ENCODE data around the gene HEATR1.
"Not testable (repeated sequence)": the region's sequence is repeated elsewhere in the genome, so short reads cannot be mapped to it uniquely, and the experiment has no call there.

HEATR1 gene

DNA sequence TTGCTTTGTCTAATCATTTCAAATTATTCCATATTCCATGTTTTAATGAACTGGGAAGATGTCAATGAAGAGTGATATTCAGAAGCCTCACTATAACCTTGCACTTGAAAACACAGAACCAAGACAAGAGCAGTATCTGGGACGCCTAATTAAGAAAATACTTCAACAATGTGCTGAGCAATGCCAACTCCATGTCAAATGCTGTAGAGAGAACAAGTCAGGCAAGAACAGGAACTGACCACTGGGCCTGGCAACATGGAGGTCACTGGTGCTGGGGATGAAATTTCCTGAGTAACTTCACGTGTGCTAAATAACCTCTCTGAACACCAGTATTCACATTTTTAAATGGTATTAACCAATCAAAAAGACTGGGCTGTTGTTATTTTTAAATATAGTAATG, 22.8 kb downstream of the HEATR1 start:
- Histone ChIP-seq H2BK15ac (ENCODE audit: low read depth, poor library complexity, severe bottlenecking) (no peak overlapping the region), H3K27ac (ENCODE audit: low read length, poor library complexity, severe bottlenecking) (no peak overlapping the region), H4K91ac (ENCODE audit: low read length) (no peak overlapping the region), H3K14ac (ENCODE audit: low read length in 2 of 2) (no peak overlapping the region), H3K27me3 (ENCODE audit: control insufficient read depth in 1 of 2, insufficient read depth in 1 of 2, low read length in 2 of 2) (no peaks in the 10 kb centered on the region), H3K4ac (ENCODE audit: low read depth in 1 of 2, low read length in 2 of 2) (no peak overlapping the region), H3K79me1 (replicated peaks; ENCODE audit: low read length, poor library complexity, severe bottlenecking) (peaks cover 4% of the 10 kb centered on the region), H3K18ac (ENCODE audit: low read depth in 1 of 2, low read length in 2 of 2) (no peak overlapping the region), H3K23ac (ENCODE audit: low read length in 2 of 2) (no peak overlapping the region), H2AFZ (ENCODE audit: low read depth, low read length) (no peak overlapping the region), H3K4me1 (ENCODE audit: control insufficient read depth, insufficient read depth, low read depth, low read length) (no peaks in the 10 kb centered on the region), H3K4me2 (ENCODE audit: low read length, poor library complexity, severe bottlenecking) (no peak overlapping the region), H2BK12ac (ENCODE audit: low read length in 2 of 2) (no peak overlapping the region), H3K36me3 (ENCODE audit: control insufficient read depth in 1 of 2, insufficient read depth in 2 of 2, low read depth in 1 of 2, low read length in 2 of 2) (peaks cover 16 to 92% of the 10 kb centered on the region in 2 experiments), H3K9ac (ENCODE audit: low read length) (no peak overlapping the region), H4K8ac (ENCODE audit: low read length) (no peak overlapping the region), H3K4me3 (ENCODE audit: insufficient read depth in 1 of 2, low read depth in 1 of 2, low read length in 2 of 2) (no peak overlapping the region), H2BK5ac (ENCODE audit: low read depth, low read length, poor library complexity, severe bottlenecking) (no peak overlapping the region), H2AK5ac (ENCODE audit: low read length, severe bottlenecking) (no peak overlapping the region), H3K9me3 (ENCODE audit: control insufficient read depth, low read length) (no peaks in the 10 kb centered on the region), H2BK120ac (ENCODE audit: low read depth, low read length) (no peak overlapping the region)
- WGBS: 60% methylated on average over 1 of the region's 2 CpGs
- DNase-seq: no peak

DNA sequence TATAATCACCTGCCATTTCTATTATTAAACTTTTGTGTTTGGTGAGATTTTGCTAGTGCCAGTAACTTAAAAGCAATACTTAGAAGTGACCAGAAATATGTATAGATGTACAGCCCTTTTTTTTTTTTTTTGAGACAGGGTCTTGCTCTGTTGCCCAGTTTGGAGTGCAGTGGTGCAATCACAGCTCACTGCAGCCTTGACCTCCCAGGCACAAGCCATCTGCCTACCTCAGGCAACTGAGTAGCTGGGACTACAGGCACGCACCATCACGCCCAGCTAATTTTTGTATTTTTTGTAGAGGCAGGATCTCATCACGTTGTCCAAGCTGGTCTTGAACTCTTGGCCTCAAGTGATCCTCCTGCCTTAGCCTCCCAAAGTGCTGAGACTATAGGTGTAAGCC, 23.9 kb downstream of the HEATR1 start:
- not testable (repeated sequence) for H3K9ac ChIP-seq (ENCODE audit: low read length); H3K79me1 ChIP-seq (replicated peaks; ENCODE audit: low read length, poor library complexity, severe bottlenecking); H3K23ac ChIP-seq (ENCODE audit: low read length in 2 of 2); H3K27me3 ChIP-seq (ENCODE audit: control insufficient read depth in 1 of 2, insufficient read depth in 1 of 2, low read length in 2 of 2); H3K9me3 ChIP-seq (ENCODE audit: control insufficient read depth, low read length); H3K4me2 ChIP-seq (ENCODE audit: low read length, poor library complexity, severe bottlenecking); H2BK120ac ChIP-seq (ENCODE audit: low read depth, low read length); H3K18ac ChIP-seq (ENCODE audit: low read depth in 1 of 2, low read length in 2 of 2); H3K4ac ChIP-seq (ENCODE audit: low read depth in 1 of 2, low read length in 2 of 2); H2BK12ac ChIP-seq (ENCODE audit: low read length in 2 of 2); H3K4me3 ChIP-seq (ENCODE audit: insufficient read depth in 1 of 2, low read depth in 1 of 2, low read length in 2 of 2); H3K4me1 ChIP-seq (ENCODE audit: control insufficient read depth, insufficient read depth, low read depth, low read length); DNase-seq; H3K27ac ChIP-seq (ENCODE audit: low read length, poor library complexity, severe bottlenecking); H4K91ac ChIP-seq (ENCODE audit: low read length); H2AK5ac ChIP-seq (ENCODE audit: low read length, severe bottlenecking); H2BK5ac ChIP-seq (ENCODE audit: low read depth, low read length, poor library complexity, severe bottlenecking); H3K14ac ChIP-seq (ENCODE audit: low read length in 2 of 2); H2BK15ac ChIP-seq (ENCODE audit: low read depth, poor library complexity, severe bottlenecking); H4K8ac ChIP-seq (ENCODE audit: low read length); H2AFZ ChIP-seq (ENCODE audit: low read depth, low read length)
- H3K36me3 ChIP-seq (ENCODE audit: control insufficient read depth in 1 of 2, insufficient read depth in 2 of 2, low read depth in 1 of 2, low read length in 2 of 2): peaks cover 16 to 92% of the 10 kb centered on the region in 2 experiments
- 96% methylated on average over 2 of the region's 3 CpGs for WGBS

- Histone ChIP-seq H3K18ac (ENCODE audit: low read depth in 1 of 2, low read length in 2 of 2) (no peak overlapping the region), H3K23ac (ENCODE audit: low read length in 2 of 2) (no peak overlapping the region), H3K9ac (ENCODE audit: low read length) (no peak overlapping the region), H2AFZ (ENCODE audit: low read depth, low read length) (no peak overlapping the region), H3K36me3 (ENCODE audit: control insufficient read depth in 1 of 2, insufficient read depth in 2 of 2, low read depth in 1 of 2, low read length in 2 of 2) (peaks cover 16 to 92% of the 10 kb centered on the region in 2 experiments), H2BK120ac (ENCODE audit: low read depth, low read length) (no peak overlapping the region), H2BK12ac (ENCODE audit: low read length in 2 of 2) (no peak overlapping the region), H3K27me3 (ENCODE audit: control insufficient read depth in 1 of 2, insufficient read depth in 1 of 2, low read length in 2 of 2) (no peaks in the 10 kb centered on the region), H2BK15ac (ENCODE audit: low read depth, poor library complexity, severe bottlenecking) (no peak overlapping the region), H3K4me2 (ENCODE audit: low read length, poor library complexity, severe bottlenecking) (no peak overlapping the region), H2AK5ac (ENCODE audit: low read length, severe bottlenecking) (no peak overlapping the region), H3K4me1 (ENCODE audit: control insufficient read depth, insufficient read depth, low read depth, low read length) (no peaks in the 10 kb centered on the region), H3K14ac (ENCODE audit: low read length in 2 of 2) (no peak overlapping the region), H3K9me3 (ENCODE audit: control insufficient read depth, low read length) (no peaks in the 10 kb centered on the region), H3K4me3 (ENCODE audit: insufficient read depth in 1 of 2, low read depth in 1 of 2, low read length in 2 of 2) (no peak overlapping the region), H3K4ac (ENCODE audit: low read depth in 1 of 2, low read length in 2 of 2) (no peak overlapping the region), H3K27ac (ENCODE audit: low read length, poor library complexity, severe bottlenecking) (no peak overlapping the region), H2BK5ac (ENCODE audit: low read depth, low read length, poor library complexity, severe bottlenecking) (no peak overlapping the region), H4K91ac (ENCODE audit: low read length) (no peak overlapping the region), H3K79me1 (replicated peaks; ENCODE audit: low read length, poor library complexity, severe bottlenecking) (peaks cover 5% of the 10 kb centered on the region), H4K8ac (ENCODE audit: low read length) (no peak overlapping the region)
- WGBS: 100% methylated on average over 1 of the region's 3 CpGs
- DNase-seq: no peak
Observed at GRCh38 chr1:236578661-236579060, 25.7 kb downstream of the HEATR1 start.

- not testable (repeated sequence) for H4K91ac ChIP-seq (ENCODE audit: low read length); H2BK120ac ChIP-seq (ENCODE audit: low read depth, low read length); H2AK5ac ChIP-seq (ENCODE audit: low read length, severe bottlenecking); H3K27me3 ChIP-seq (ENCODE audit: control insufficient read depth in 1 of 2, insufficient read depth in 1 of 2, low read length in 2 of 2); H3K4me2 ChIP-seq (ENCODE audit: low read length, poor library complexity, severe bottlenecking); H3K27ac ChIP-seq (ENCODE audit: low read length, poor library complexity, severe bottlenecking); H2AFZ ChIP-seq (ENCODE audit: low read depth, low read length); H2BK12ac ChIP-seq (ENCODE audit: low read length in 2 of 2); H3K23ac ChIP-seq (ENCODE audit: low read length in 2 of 2); H3K4ac ChIP-seq (ENCODE audit: low read depth in 1 of 2, low read length in 2 of 2); H3K4me1 ChIP-seq (ENCODE audit: control insufficient read depth, insufficient read depth, low read depth, low read length); H3K14ac ChIP-seq (ENCODE audit: low read length in 2 of 2); H3K9ac ChIP-seq (ENCODE audit: low read length); DNase-seq; H3K4me3 ChIP-seq (ENCODE audit: insufficient read depth in 1 of 2, low read depth in 1 of 2, low read length in 2 of 2); H3K79me1 ChIP-seq (replicated peaks; ENCODE audit: low read length, poor library complexity, severe bottlenecking); H3K18ac ChIP-seq (ENCODE audit: low read depth in 1 of 2, low read length in 2 of 2); H2BK5ac ChIP-seq (ENCODE audit: low read depth, low read length, poor library complexity, severe bottlenecking); H4K8ac ChIP-seq (ENCODE audit: low read length); H3K9me3 ChIP-seq (ENCODE audit: control insufficient read depth, low read length); H2BK15ac ChIP-seq (ENCODE audit: low read depth, poor library complexity, severe bottlenecking)
- 90% methylated on average over 6 of the region's 7 CpGs for WGBS
- peaks cover 6 to 93% of the 10 kb centered on the region in 2 experiments for H3K36me3 ChIP-seq (ENCODE audit: control insufficient read depth in 1 of 2, insufficient read depth in 2 of 2, low read depth in 1 of 2, low read length in 2 of 2)
Observed at GRCh38 chr1:236577041-236577440, 27.3 kb downstream of the HEATR1 start.
